CD8-positive, alpha-beta memory T cell (primary cell): ENCODE data around the gene EIF2AK2. TPM values are rescaled to one million over a fixed set of nuclear protein-coding genes. Genes with fewer than 3 reads are reported as not detected.

ENCODE experiments used
- CTCF ChIA-PET: fragments of 350-600 bp; sonication (Branson Sonifier 250); formaldehyde crosslinking; loops from one replicate; lab custom pipeline; 2021; ENCODE audit warnings: antibody characterized with exemption; lab: Charles Lee
- POLR2A ChIA-PET: fragments of 350-600 bp; sonication (Branson Sonifier 250); formaldehyde crosslinking; loops from one replicate; lab custom pipeline; 2021; ENCODE audit warnings: antibody characterized with exemption; lab: Charles Lee
- DNase-seq, 5 donors: peaks; one replicate each; pipeline versions ENCODE4 v3.0.0 to v3.0.0-alpha.2; 2020 to 2022; ENCODE audit warnings: mixed read lengths in 1 of 5
- H3K27ac ChIP-seq: one replicate; pipeline ENCODE4 v1.7.0; 2013; ENCODE audit warnings: low read depth, mild to moderate bottlenecking, low read length, moderate library complexity
- H3K27me3 ChIP-seq: 2 replicates; pipeline ENCODE4 v1.7.0; 2013; ENCODE audit warnings: low read length, mild to moderate bottlenecking; ENCODE audit not compliant: insufficient read depth, poor library complexity, severe bottlenecking
- H3K36me3 ChIP-seq: 2 replicates; pipeline ENCODE4 v1.7.0; 2013; ENCODE audit warnings: mild to moderate bottlenecking, low read length, moderate library complexity; ENCODE audit not compliant: insufficient read depth
- H3K4me1 ChIP-seq: 2 replicates; pipeline ENCODE4 v1.7.0; 2013; ENCODE audit warnings: mild to moderate bottlenecking, low read length, moderate library complexity; ENCODE audit not compliant: insufficient read depth
- H3K4me3 ChIP-seq: 2 replicates; pipeline ENCODE4 v1.7.0; 2013; ENCODE audit warnings: mild to moderate bottlenecking, low read length
- H3K9me3 ChIP-seq: 2 replicates; pipeline ENCODE4 v1.7.0; 2013; ENCODE audit warnings: mild to moderate bottlenecking, low read length
- H3K27ac Mint-ChIP-seq, 8 donors: one replicate each; pipeline ENCODE4 v1.8.0; 2020 to 2021; ENCODE audit warnings: mixed read lengths in 8 of 8, mild to moderate bottlenecking in 6 of 8, inconsistent platforms in 3 of 8, moderate library complexity in 3 of 8
- H3K27me3 Mint-ChIP-seq, 2 donors: one replicate each; pipeline ENCODE4 v1.8.0; 2020 to 2021; ENCODE audit warnings: mixed read lengths in 2 of 2, mild to moderate bottlenecking in 1 of 2, moderate library complexity in 1 of 2
- H3K36me3 Mint-ChIP-seq, 3 donors: one replicate each; pipeline ENCODE4 v1.8.0; 2020 to 2021; ENCODE audit warnings: mixed read lengths in 3 of 3, inconsistent platforms in 1 of 3, mild to moderate bottlenecking in 1 of 3
- H3K4me1 Mint-ChIP-seq, 3 donors: one replicate each; pipeline ENCODE4 v1.8.0; 2020 to 2021; ENCODE audit warnings: mixed read lengths in 3 of 3, inconsistent platforms in 1 of 3, mild to moderate bottlenecking in 1 of 3
- H3K4me3 Mint-ChIP-seq, 7 donors: one replicate each; pipeline ENCODE4 v1.8.0; 2020 to 2021; ENCODE audit warnings: mixed read lengths in 7 of 7, mild to moderate bottlenecking in 6 of 7, moderate library complexity in 4 of 7, inconsistent platforms in 2 of 7
- H3K9me3 Mint-ChIP-seq, 5 donors: one replicate each; pipeline ENCODE4 v1.8.0; 2020 to 2022; ENCODE audit warnings: mixed read lengths in 5 of 5, mild to moderate bottlenecking in 3 of 5, moderate library complexity in 2 of 5, inconsistent platforms in 1 of 5
- polyA plus RNA-seq: library from polyadenylated mRNA; unstranded; fragments of 300-500 nt; fragmentation: Illumina TruSeq; gene quantifications from one replicate; pipeline ENCODE4 v1.2.3, GENCODE V29; 2021
- total RNA-seq, 2 experiments: library from RNA; stranded (reverse); gene quantifications; one replicate each; pipeline ENCODE4 v1.2.3, GENCODE V29; 2021

Gene EIF2AK2
- total and polyA plus RNA-seq, 3 experiments from 2014 or later, result 36.0 to 42.6 (median 39.8) TPM

- H3K4me3 Mint-ChIP-seq, result no peak overlapping the region
- H3K9me3 Mint-ChIP-seq, result no peaks in the 10 kb centered on the region
- peaks cover 0 to 76% (median 14%) of the 10 kb centered on the region in 3 donors for H3K36me3 Mint-ChIP-seq
- CTCF ChIA-PET, result no interaction called here
- H3K27me3 ChIP-seq, result no peaks in the 10 kb centered on the region
- H3K4me1 Mint-ChIP-seq, result peaks cover 12 to 21% (median 13%) of the 10 kb centered on the region in 3 donors
- no peak overlapping the region for H3K27ac ChIP-seq
- H3K27ac Mint-ChIP-seq, result peak overlapping the region in 1 of 8 donors; percentile 54
- POLR2A ChIA-PET, result interaction anchor here (0.6 kb wide), 1 partner anchor 426 kb away, joined by 3 read pairs; no protein-coding TSS in a partner anchor
- no peak for DNase-seq
- H3K9me3 ChIP-seq, result no peaks in the 10 kb centered on the region
- no peak overlapping the region for H3K4me3 ChIP-seq
- no peaks in the 10 kb centered on the region for H3K4me1 ChIP-seq
- H3K36me3 ChIP-seq, result peaks cover 25% of the 10 kb centered on the region
- H3K27me3 Mint-ChIP-seq, result no peaks in the 10 kb centered on the region
Observed at GRCh38 chr2:37091873-37092272, 64.9 kb downstream of the EIF2AK2 start.

GRCh38 chr2:37090019-37090477 lies 66.7 kb downstream of the EIF2AK2 start:
- ChIA-PET CTCF (no interaction called here), POLR2A (no interaction called here)
- Mint-ChIP-seq H3K4me1 (peaks cover 15 to 24% (median 18%) of the 10 kb centered on the region in 3 donors), H3K4me3 (no peak overlapping the region), H3K27me3 (no peaks in the 10 kb centered on the region), H3K9me3 (no peaks in the 10 kb centered on the region), H3K27ac (peak overlapping the region in 1 of 8 donors; percentile 19), H3K36me3 (peaks cover 0 to 59% (median 12%) of the 10 kb centered on the region in 3 donors)
- Histone ChIP-seq H3K9me3 (no peaks in the 10 kb centered on the region), H3K4me3 (no peak overlapping the region), H3K27ac (no peak overlapping the region), H3K4me1 (peaks cover 7% of the 10 kb centered on the region), H3K36me3 (peaks cover 22% of the 10 kb centered on the region), H3K27me3 (no peaks in the 10 kb centered on the region)
- no peak for DNase-seq

DNA sequence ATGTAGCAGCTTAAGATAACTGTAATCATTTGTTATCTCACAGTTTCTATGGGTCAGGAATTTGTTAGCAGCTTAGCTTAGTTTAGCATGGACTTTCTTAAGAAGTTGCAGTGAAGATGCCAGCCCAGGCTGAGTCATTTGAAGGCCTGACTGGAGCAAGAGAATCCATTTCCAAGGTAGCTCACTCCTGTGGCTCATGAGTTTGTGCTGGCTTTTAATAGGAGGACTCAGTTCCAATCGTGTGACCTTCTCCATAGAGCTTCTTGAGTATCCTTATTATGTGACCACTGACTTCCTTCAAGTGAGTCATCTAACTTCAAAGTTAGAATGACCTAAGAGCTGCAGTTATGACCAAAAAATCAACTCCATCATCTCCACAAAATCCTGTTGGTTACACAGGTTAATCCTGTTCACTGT lies 71.0 kb downstream of the EIF2AK2 start:
- Histone ChIP-seq H3K27me3 (no peaks in the 10 kb centered on the region), H3K27ac (no peak overlapping the region), H3K9me3 (no peaks in the 10 kb centered on the region), H3K4me3 (no peak overlapping the region), H3K4me1 (peaks cover 31% of the 10 kb centered on the region), H3K36me3 (peaks cover 8% of the 10 kb centered on the region)
- no peaks in the 10 kb centered on the region for H3K27me3 Mint-ChIP-seq
- peaks cover 15 to 29% (median 19%) of the 10 kb centered on the region in 3 donors for H3K4me1 Mint-ChIP-seq
- peaks cover 0 to 35% (median 10%) of the 10 kb centered on the region in 3 donors for H3K36me3 Mint-ChIP-seq
- no peaks in the 10 kb centered on the region for H3K9me3 Mint-ChIP-seq
- ChIA-PET POLR2A (no interaction called here), CTCF (no interaction called here)
- DNase-seq, result no peak
- H3K4me3 Mint-ChIP-seq, result peak overlapping the region in 1 of 7 donors; percentile 19
- H3K27ac Mint-ChIP-seq, result peak overlapping the region in 2 of 8 donors; percentile 9 to 32

DNA sequence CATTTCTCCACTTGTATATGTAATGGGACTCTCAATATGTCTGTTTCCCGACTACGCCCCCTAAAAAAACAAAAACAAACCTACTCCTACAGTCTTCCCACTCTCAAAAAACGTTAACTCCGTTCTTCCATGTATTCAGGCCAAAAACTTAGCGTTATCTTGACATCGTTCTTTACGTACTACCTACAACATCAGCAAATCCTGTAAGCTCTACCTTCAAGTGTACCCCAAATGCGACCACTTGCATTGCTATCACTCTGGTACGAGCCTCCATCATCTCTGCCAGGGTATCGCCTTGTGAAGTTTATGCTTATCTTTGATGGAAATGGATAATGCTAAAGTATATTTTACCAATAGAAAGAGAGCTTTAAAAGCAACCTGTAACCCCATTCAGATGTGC lies 72.0 kb downstream of the EIF2AK2 start:
- H3K4me3 ChIP-seq, result peak overlapping the region; percentile 84
- Mint-ChIP-seq H3K4me1 (peaks cover 15 to 38% (median 19%) of the 10 kb centered on the region in 3 donors), H3K36me3 (peaks cover 0 to 36% (median 10%) of the 10 kb centered on the region in 3 donors), H3K27me3 (no peaks in the 10 kb centered on the region), H3K9me3 (no peaks in the 10 kb centered on the region), H3K27ac (no peak overlapping the region), H3K4me3 (no peak overlapping the region)
- no peaks in the 10 kb centered on the region for H3K9me3 ChIP-seq
- peaks cover 41% of the 10 kb centered on the region for H3K4me1 ChIP-seq
- DNase-seq, result no peak
- ChIA-PET POLR2A (interaction anchor here (0.6 to 1.2 kb wide), 2 partner anchors 27 to 118 kb away, joined by 3 to 5 read pairs; partner anchors contain the start of gene STRN), CTCF (interaction anchor here (1.5 kb wide), 1 partner anchor 793 kb away, joined by 3 read pairs; no protein-coding TSS in a partner anchor)
- peak overlapping the region; percentile 78 for H3K27ac ChIP-seq
- H3K27me3 ChIP-seq, result no peaks in the 10 kb centered on the region
- H3K36me3 ChIP-seq, result peaks cover 3% of the 10 kb centered on the region

- no peaks in the 10 kb centered on the region for H3K36me3 ChIP-seq
- H3K4me1 ChIP-seq, result peaks cover 46% of the 10 kb centered on the region
- Mint-ChIP-seq H3K4me3 (no peak within 1 kb of the TSS), H3K4me1 (peaks cover 15 to 42% (median 19%) of the 10 kb centered on the region in 3 donors), H3K9me3 (no peaks in the 10 kb centered on the region), H3K27ac (peak within 1 kb of the TSS in 3 of 8 donors; percentile 7 to 84 (median 37)), H3K36me3 (peaks cover 0 to 33% (median 10%) of the 10 kb centered on the region in 3 donors), H3K27me3 (no peaks in the 10 kb centered on the region)
- H3K27ac ChIP-seq, result peak within 1 kb of the TSS; percentile 78
- H3K4me3 ChIP-seq, result peak within 1 kb of the TSS; percentile 84
- POLR2A ChIA-PET, result interaction anchor here (0.6 to 1.2 kb wide), 3 partner anchors 27 to 118 kb away, joined by 3 to 5 read pairs (median 3); partner anchors contain the start of gene STRN
- CTCF ChIA-PET, result interaction anchor here (1.5 kb wide), 1 partner anchor 793 kb away, joined by 3 read pairs; no protein-coding TSS in a partner anchor
- peak; percentile 85 to 94 (median 94) for DNase-seq
- H3K9me3 ChIP-seq, result no peaks in the 10 kb centered on the region
- no peaks in the 10 kb centered on the region for H3K27me3 ChIP-seq
Observed at GRCh38 chr2:37083873-37084794, 72.6 kb downstream of the EIF2AK2 start, which contains the start of the genes GPATCH11 and HEATR5B. Gene GPATCH11 (plus strand): TSS chr2:37084518. CDS start chr2:37088382, 3,864 bp downstream. Gene HEATR5B (minus strand): TSS chr2:37084372. CDS start chr2:37083414, 958 bp downstream.

DNA sequence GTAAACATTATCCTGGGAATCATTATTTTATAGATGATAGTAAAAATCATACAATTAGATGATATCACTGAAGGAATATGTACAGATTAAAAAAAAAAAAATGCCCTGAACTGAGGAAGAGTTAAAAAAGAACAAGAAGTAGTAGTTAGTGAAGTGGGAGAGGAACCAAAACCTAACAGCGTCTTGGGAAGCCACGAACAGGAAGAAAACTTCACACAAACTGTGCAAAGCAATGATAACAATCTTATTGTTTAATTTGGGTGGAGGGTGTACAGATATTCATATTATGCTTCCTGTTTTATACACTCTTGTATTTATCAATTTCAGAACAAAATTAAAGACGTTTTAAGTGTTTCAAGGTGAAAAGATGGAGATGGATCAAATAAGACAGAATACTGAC lies 76.1 kb downstream of the EIF2AK2 start:
- Histone ChIP-seq H3K4me1 (peaks cover 54% of the 10 kb centered on the region), H3K36me3 (peaks cover 6% of the 10 kb centered on the region), H3K4me3 (peak overlapping the region; percentile 8), H3K9me3 (no peaks in the 10 kb centered on the region), H3K27ac (no peak overlapping the region), H3K27me3 (no peaks in the 10 kb centered on the region)
- Mint-ChIP-seq H3K4me1 (peaks cover 11 to 48% (median 28%) of the 10 kb centered on the region in 3 donors), H3K27ac (peak overlapping the region in 7 of 8 donors; percentile 15 to 91 (median 80)), H3K9me3 (no peaks in the 10 kb centered on the region), H3K36me3 (peaks cover 4 to 49% (median 23%) of the 10 kb centered on the region in 3 donors), H3K27me3 (no peaks in the 10 kb centered on the region), H3K4me3 (peak overlapping the region in 6 of 7 donors; percentile 57 to 74 (median 66))
- ChIA-PET POLR2A (no interaction called here), CTCF (no interaction called here)
- DNase-seq, result peak in 1 of 5 donors; percentile 23

DNA sequence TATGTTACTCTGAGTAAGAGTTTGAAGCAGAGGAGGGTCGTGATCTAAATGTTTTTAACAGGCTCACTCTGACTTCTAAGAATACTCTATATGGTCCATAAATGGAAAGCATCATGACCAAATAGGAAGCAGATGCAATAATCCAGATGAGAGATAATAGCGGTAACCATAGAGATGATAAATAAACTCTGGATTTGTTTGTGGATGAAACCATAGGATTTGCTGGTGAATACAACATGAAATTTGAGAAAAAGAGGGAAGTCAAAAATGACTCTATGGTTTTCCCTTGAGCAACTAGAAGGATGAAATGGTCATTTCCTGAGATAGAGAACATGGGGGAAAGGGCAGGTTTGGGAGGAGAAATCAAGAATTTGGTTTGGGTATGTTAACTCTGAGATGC lies 76.5 kb downstream of the EIF2AK2 start:
- Mint-ChIP-seq H3K4me1 (peaks cover 15 to 50% (median 31%) of the 10 kb centered on the region in 3 donors), H3K27me3 (no peaks in the 10 kb centered on the region), H3K27ac (peak overlapping the region in 7 of 8 donors; percentile 15 to 91 (median 80)), H3K36me3 (peaks cover 4 to 52% (median 24%) of the 10 kb centered on the region in 3 donors), H3K9me3 (no peaks in the 10 kb centered on the region), H3K4me3 (peak overlapping the region in 6 of 7 donors; percentile 57 to 74 (median 66))
- Histone ChIP-seq H3K9me3 (no peaks in the 10 kb centered on the region), H3K27ac (no peak overlapping the region), H3K27me3 (no peaks in the 10 kb centered on the region), H3K36me3 (peaks cover 6% of the 10 kb centered on the region), H3K4me3 (peak overlapping the region; percentile 8), H3K4me1 (peaks cover 50% of the 10 kb centered on the region)
- POLR2A ChIA-PET, result no interaction called here
- CTCF ChIA-PET, result no interaction called here
- DNase-seq, result no peak
